Activated T-helper 2 cell treated with anti-CD3 and anti-CD28 coated beads, Interferon-gamma antibody, Interleukin-2, Interleukin-4, amounts not matched to agents 10 μg/mL and 5 μg/mL and 100 μg/mL, durations not matched to agents 14 hours and 24 hours and 36 hours (primary cell): ENCODE data around the gene KAT6B. TPM values are rescaled to one million over a fixed set of nuclear protein-coding genes. Genes with fewer than 3 reads are reported as not detected.
A peak's percentile ranks its signal among the peaks of the same experiment; 100 is the strongest.

Source experiments
- DNase-seq: peaks from one replicate; pipeline ENCODE4 v3.0.0; 2021; ENCODE audit warnings: low spot score
- H3K27ac Mint-ChIP-seq: one replicate; pipeline ENCODE4 v1.8.0; 2021; ENCODE audit warnings: mixed read lengths
- H3K27me3 Mint-ChIP-seq: one replicate; pipeline ENCODE4 v1.8.0; 2021; ENCODE audit warnings: low read depth, mixed read lengths
- H3K36me3 Mint-ChIP-seq: one replicate; pipeline ENCODE4 v1.8.0; 2021; ENCODE audit warnings: low read depth, mixed read lengths
- H3K4me1 Mint-ChIP-seq: one replicate; pipeline ENCODE4 v1.8.0; 2021; ENCODE audit warnings: low read depth, mixed read lengths
- H3K4me3 Mint-ChIP-seq: one replicate; pipeline ENCODE4 v1.8.0; 2021; ENCODE audit warnings: low read depth, mild to moderate bottlenecking, moderate library complexity, mixed read lengths
- H3K9me3 Mint-ChIP-seq: one replicate; pipeline ENCODE4 v1.8.0; 2021; ENCODE audit warnings: mixed read lengths
- intact Hi-C: fragments of 100-400 bp; cut with micrococcal nuclease; formaldehyde crosslinking; loops from one replicate; pipeline ENCODE4 v1.15.1; 2023
- total RNA-seq: library from RNA; stranded (reverse); gene quantifications from 2 replicates; pipeline ENCODE4 v1.2.3, GENCODE V29; 2022

Gene KAT6B
- total RNA-seq, 1 donor from 2014 or later: 26.6 TPM

- Mint-ChIP-seq H3K9me3 (no peaks in the 10 kb centered on the region), H3K27me3 (no peaks in the 10 kb centered on the region), H3K4me3 (no peak overlapping the region), H3K36me3 (peaks cover 28% of the 10 kb centered on the region), H3K4me1 (peaks cover 33% of the 10 kb centered on the region), H3K27ac (no peak overlapping the region)
- intact Hi-C loops: loop anchor here (5.0 kb wide), 1 partner anchor 37 kb away; no protein-coding TSS in a partner anchor
- no peak for DNase-seq
Measured at GRCh38 chr10:75014516-75015230, 188.3 kb downstream of the KAT6B start.

- no peaks in the 10 kb centered on the region for H3K9me3 Mint-ChIP-seq
- no peak overlapping the region for H3K4me3 Mint-ChIP-seq
- intact Hi-C loops: loop anchor here (5.0 kb wide), 1 partner anchor 38 kb away; no protein-coding TSS in a partner anchor
- H3K27me3 Mint-ChIP-seq: no peaks in the 10 kb centered on the region
- H3K36me3 Mint-ChIP-seq: peaks cover 28% of the 10 kb centered on the region
- peaks cover 30% of the 10 kb centered on the region for H3K4me1 Mint-ChIP-seq
- no peak overlapping the region for H3K27ac Mint-ChIP-seq
- no peak for DNase-seq
Measured at GRCh38 chr10:75015442-75015841, 189.0 kb downstream of the KAT6B start.

GRCh38 chr10:75016325-75016724 lies 189.9 kb downstream of the KAT6B start:
- no peaks in the 10 kb centered on the region for H3K27me3 Mint-ChIP-seq
- no peak overlapping the region for H3K27ac Mint-ChIP-seq
- no peaks in the 10 kb centered on the region for H3K9me3 Mint-ChIP-seq
- H3K4me3 Mint-ChIP-seq: no peak overlapping the region
- H3K4me1 Mint-ChIP-seq: peaks cover 30% of the 10 kb centered on the region
- peaks cover 33% of the 10 kb centered on the region for H3K36me3 Mint-ChIP-seq
- intact Hi-C loops: loop anchor here (5.0 kb wide), 1 partner anchor 39 kb away; no protein-coding TSS in a partner anchor
- DNase-seq: no peak

- H3K27me3 Mint-ChIP-seq: no peaks in the 10 kb centered on the region
- intact Hi-C loops: loop anchor here (2.0 to 5.0 kb wide), 2 partner anchors 41 to 279 kb away; no protein-coding TSS in a partner anchor
- H3K9me3 Mint-ChIP-seq: no peaks in the 10 kb centered on the region
- no peak overlapping the region for H3K4me3 Mint-ChIP-seq
- peaks cover 39% of the 10 kb centered on the region for H3K36me3 Mint-ChIP-seq
- H3K4me1 Mint-ChIP-seq: peaks cover 34% of the 10 kb centered on the region
- no peak overlapping the region for H3K27ac Mint-ChIP-seq
- no peak for DNase-seq
Measured at GRCh38 chr10:75018251-75018650, 191.9 kb downstream of the KAT6B start.

DNA sequence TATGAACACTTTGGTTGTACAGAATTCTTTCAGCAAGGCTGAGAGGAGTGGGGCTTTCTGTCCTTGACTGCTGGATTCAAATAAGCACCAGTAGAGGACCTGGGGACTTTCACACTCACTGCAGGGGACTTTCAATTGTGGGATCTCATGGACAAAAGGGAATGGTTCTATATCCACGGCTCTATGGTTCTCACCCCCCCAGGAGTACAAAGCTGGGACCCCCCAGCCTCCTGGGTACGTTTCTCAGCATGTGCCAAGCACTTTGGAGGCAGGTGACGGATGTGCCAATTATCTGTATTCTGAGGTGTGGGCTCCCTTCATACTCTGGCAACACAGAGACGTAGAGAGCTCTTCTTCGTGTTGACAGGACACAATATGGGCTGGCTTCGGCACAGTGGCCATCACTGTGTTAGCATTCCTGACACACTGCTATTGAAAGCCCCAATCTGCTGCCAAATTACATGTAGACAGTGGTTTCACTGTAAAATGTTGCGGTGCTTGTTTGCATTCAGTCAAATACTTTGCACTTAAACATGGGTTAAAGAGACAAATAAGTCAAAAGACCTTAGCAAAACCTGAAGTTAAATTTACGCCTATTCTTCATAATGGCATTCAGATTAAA lies 192.4 kb downstream of the KAT6B start:
- H3K4me1 Mint-ChIP-seq: peaks cover 30% of the 10 kb centered on the region
- no peak overlapping the region for H3K27ac Mint-ChIP-seq
- no peak overlapping the region for H3K4me3 Mint-ChIP-seq
- intact Hi-C loops: loop anchor here (2.0 to 5.0 kb wide), 2 partner anchors 41 to 280 kb away; no protein-coding TSS in a partner anchor
- H3K9me3 Mint-ChIP-seq: no peaks in the 10 kb centered on the region
- H3K27me3 Mint-ChIP-seq: no peaks in the 10 kb centered on the region
- peaks cover 38% of the 10 kb centered on the region for H3K36me3 Mint-ChIP-seq
- no peak for DNase-seq

- intact Hi-C loops: loop anchor here (2.0 to 5.0 kb wide), 2 partner anchors 42 to 281 kb away; no protein-coding TSS in a partner anchor
- DNase-seq: no peak
- no peak overlapping the region for H3K27ac Mint-ChIP-seq
- peaks cover 34% of the 10 kb centered on the region for H3K36me3 Mint-ChIP-seq
- peaks cover 26% of the 10 kb centered on the region for H3K4me1 Mint-ChIP-seq
- no peaks in the 10 kb centered on the region for H3K27me3 Mint-ChIP-seq
- H3K9me3 Mint-ChIP-seq: no peaks in the 10 kb centered on the region
- no peak overlapping the region for H3K4me3 Mint-ChIP-seq
Measured at GRCh38 chr10:75019370-75019769, 193.0 kb downstream of the KAT6B start.

DNA sequence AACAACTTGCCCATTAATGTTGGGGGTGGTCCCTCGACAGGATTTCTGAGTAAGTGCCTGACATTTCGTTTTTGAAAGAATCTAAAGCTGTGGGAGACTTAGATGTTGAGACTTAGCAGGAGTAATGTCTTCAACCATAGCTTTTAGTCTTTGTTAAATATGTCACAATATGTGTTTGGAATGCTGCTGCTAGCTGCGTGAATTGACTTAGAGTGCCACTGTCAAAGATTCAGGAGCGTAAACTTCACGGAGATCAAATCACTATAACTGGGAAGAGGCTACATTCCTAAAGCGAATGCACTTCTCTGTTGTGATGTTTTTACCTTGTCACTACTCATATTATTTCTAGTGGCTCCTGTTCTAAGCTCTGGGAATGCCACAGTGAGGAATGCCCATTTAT lies 193.8 kb downstream of the KAT6B start:
- Mint-ChIP-seq H3K27me3 (no peaks in the 10 kb centered on the region), H3K36me3 (peaks cover 39% of the 10 kb centered on the region)
- intact Hi-C loops: loop anchor here (5.0 kb wide), 1 partner anchor 433 kb away; no protein-coding TSS in a partner anchor

GRCh38 chr10:75021379-75022249 lies 195.2 kb downstream of the KAT6B start:
- DNase-seq: no peak
- H3K36me3 Mint-ChIP-seq: peaks cover 37% of the 10 kb centered on the region
- intact Hi-C loops: loop anchor here (1.0 to 5.0 kb wide), 4 partner anchors 195 to 755 kb away; partner anchors contain the start of gene KAT6B
- no peaks in the 10 kb centered on the region for H3K27me3 Mint-ChIP-seq
- no peak overlapping the region for H3K4me3 Mint-ChIP-seq
- H3K9me3 Mint-ChIP-seq: no peaks in the 10 kb centered on the region
- peak overlapping the region; percentile 56 for H3K27ac Mint-ChIP-seq
- H3K4me1 Mint-ChIP-seq: peaks cover 14% of the 10 kb centered on the region

More for the DNA sequence above, 193.8 kb downstream of the KAT6B start:
- H3K27ac Mint-ChIP-seq: no peak overlapping the region
- H3K9me3 Mint-ChIP-seq: no peaks in the 10 kb centered on the region
- DNase-seq: no peak
- H3K4me1 Mint-ChIP-seq: peaks cover 22% of the 10 kb centered on the region
- no peak overlapping the region for H3K4me3 Mint-ChIP-seq

DNA sequence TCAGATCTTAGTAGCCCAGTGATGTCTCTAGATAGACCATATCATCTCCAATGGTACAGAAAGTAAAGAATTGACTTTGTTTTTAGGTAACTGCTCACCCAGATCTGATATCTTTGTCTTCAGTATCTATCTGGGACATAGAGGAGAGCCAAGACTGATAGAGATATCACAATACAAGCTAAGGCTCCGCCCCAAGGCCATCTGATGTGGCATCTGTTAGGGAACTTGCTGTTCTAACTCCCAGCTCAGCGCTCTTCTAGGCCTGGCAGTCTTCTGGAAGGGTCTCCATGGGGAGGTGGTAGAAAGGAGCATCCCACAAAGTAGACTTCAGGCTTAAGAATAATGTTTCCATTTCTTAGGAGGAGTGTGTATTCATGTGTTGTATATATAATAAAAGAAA lies 196.7 kb downstream of the KAT6B start:
- Mint-ChIP-seq H3K9me3 (no peaks in the 10 kb centered on the region), H3K4me3 (no peak overlapping the region), H3K27ac (no peak overlapping the region), H3K27me3 (no peaks in the 10 kb centered on the region), H3K36me3 (peaks cover 42% of the 10 kb centered on the region), H3K4me1 (peaks cover 14% of the 10 kb centered on the region)
- DNase-seq: no peak
- intact Hi-C loops: loop anchor here (2.0 to 5.0 kb wide), 2 partner anchors 196 to 436 kb away; partner anchors contain the start of gene KAT6B

- Mint-ChIP-seq H3K9me3 (no peaks in the 10 kb centered on the region), H3K4me3 (no peak overlapping the region), H3K36me3 (peaks cover 60% of the 10 kb centered on the region), H3K27ac (peak overlapping the region; percentile 24), H3K27me3 (no peaks in the 10 kb centered on the region), H3K4me1 (peaks cover 10% of the 10 kb centered on the region)
- intact Hi-C loops: loop anchor here (5.0 kb wide), 1 partner anchor 438 kb away; no protein-coding TSS in a partner anchor
- DNase-seq: no peak
Measured at GRCh38 chr10:75024971-75025523, 198.6 kb downstream of the KAT6B start.

GRCh38 chr10:75028049-75028448 lies 201.6 kb downstream of the KAT6B start:
- Mint-ChIP-seq H3K4me3 (no peak overlapping the region), H3K36me3 (peaks cover 53% of the 10 kb centered on the region), H3K27ac (no peak overlapping the region), H3K27me3 (no peaks in the 10 kb centered on the region), H3K4me1 (peaks cover 4% of the 10 kb centered on the region), H3K9me3 (no peaks in the 10 kb centered on the region)
- intact Hi-C loops: no loop called here
- no peak for DNase-seq

- Mint-ChIP-seq H3K27ac (no peak overlapping the region), H3K9me3 (no peaks in the 10 kb centered on the region), H3K36me3 (peaks cover 51% of the 10 kb centered on the region), H3K4me3 (no peak overlapping the region), H3K4me1 (peaks cover 8% of the 10 kb centered on the region), H3K27me3 (no peaks in the 10 kb centered on the region)
- no peak for DNase-seq
- intact Hi-C loops: no loop called here
Measured at GRCh38 chr10:75028748-75029147, 202.3 kb downstream of the KAT6B start.
